H1 (cell line): ENCODE data around the gene DMWD. TPM values are rescaled to one million over a fixed set of nuclear protein-coding genes. Genes with fewer than 3 reads are reported as not detected.

Experiments used
- CTCF ChIA-PET: fragments of 300-600 bp; sonication (Branson Sonifier 250); formaldehyde crosslinking; loops from one replicate; lab custom pipeline; 2021; ENCODE audit not compliant: partially characterized antibody; lab: Charles Lee
- POLR2A ChIA-PET: fragments of 300-600 bp; sonication (Branson Sonifier 250); formaldehyde crosslinking; loops from one replicate; lab custom pipeline; 2021; ENCODE audit warnings: inconsistent platforms; ENCODE audit not compliant: partially characterized antibody; lab: Charles Lee
- DNase-seq, 2 experiments: peaks; one replicate each; pipeline versions ENCODE4 v3.0.0 to v3.0.0-alpha.2; 2010 to 2022; ENCODE audit warnings: low spot score in 2 of 2, low read depth in 1 of 2, mixed read lengths in 1 of 2
- FAIRE-seq: peaks from 2 replicates; lab custom pipeline; 2011; peaks lifted over from hg19 to GRCh38; lab: Jason Lieb, UNC
- H2AFZ ChIP-seq: 2 replicates; pipeline ENCODE4 v1.8.1; 2012; ENCODE audit warnings: low read length, inconsistent platforms
- H2AK5ac ChIP-seq: 2 replicates; pipeline ENCODE4 v1.6.1; 2013; ENCODE audit warnings: low read depth, low read length
- H2BK120ac ChIP-seq: replicated peaks from 2 replicates; pipeline ENCODE3; 2013; ENCODE audit warnings: low read depth, low read length, inconsistent platforms
- H2BK12ac ChIP-seq: 2 replicates; pipeline ENCODE4 v1.6.1; 2013; ENCODE audit warnings: low read depth, low read length
- H2BK15ac ChIP-seq: 2 replicates; pipeline ENCODE4 v1.6.1; 2013; ENCODE audit warnings: low read length
- H2BK20ac ChIP-seq: 2 replicates; pipeline ENCODE4 v1.6.1; 2013; ENCODE audit warnings: low read length
- H2BK5ac ChIP-seq: 2 replicates; pipeline ENCODE4 v1.6.1; 2013; ENCODE audit warnings: low read depth, low read length
- H3K14ac ChIP-seq: 2 replicates; pipeline ENCODE4 v1.6.1; 2013; ENCODE audit warnings: inconsistent platforms; ENCODE audit not compliant: insufficient read length
- H3K18ac ChIP-seq: 2 replicates; pipeline ENCODE4 v1.6.1; 2013; ENCODE audit warnings: low read length; ENCODE audit errors: extremely low read depth
- H3K23ac ChIP-seq: 2 replicates; pipeline ENCODE4 v1.6.1; 2013; ENCODE audit warnings: inconsistent platforms; ENCODE audit not compliant: insufficient read length
- H3K23me2 ChIP-seq: 2 replicates; pipeline ENCODE4 v1.6.1; 2013; ENCODE audit warnings: low read depth, low read length
- H3K27ac ChIP-seq: 2 replicates; pipeline ENCODE4 v1.6.1; 2011; ENCODE audit warnings: low read depth, low read length, inconsistent platforms
- H3K27me3 ChIP-seq, 4 experiments: replicated peaks in 1 of 4; 1 replicate in 1 of 4; 2 replicates in 3 of 4; pipeline versions ENCODE4 v1.6.1 to v1.8.1; 2011 to 2013; ENCODE audit warnings: low read length in 3 of 4, mild to moderate bottlenecking in 3 of 4, inconsistent platforms in 2 of 4, mixed read lengths in 2 of 4, moderate library complexity in 1 of 4; ENCODE audit not compliant: control insufficient read depth in 3 of 4, insufficient read depth in 3 of 4; ENCODE audit errors: extremely low read depth in 1 of 4
- H3K36me3 ChIP-seq, 4 experiments: 2 replicates each; pipeline versions ENCODE4 v1.6.1 to v1.8.1; 2011 to 2013; ENCODE audit warnings: mild to moderate bottlenecking in 4 of 4, low read length in 3 of 4, moderate library complexity in 2 of 4, control low read depth in 1 of 4, inconsistent platforms in 1 of 4; ENCODE audit not compliant: insufficient read depth in 4 of 4, control insufficient read depth in 2 of 4
- H3K4ac ChIP-seq: replicated peaks from 2 replicates; pipeline ENCODE3; 2013; ENCODE audit warnings: low read length, low read depth, mixed read lengths, inconsistent platforms; ENCODE audit not compliant: insufficient read length
- H3K4me1 ChIP-seq, 4 experiments: replicated peaks in 1 of 4; 1 replicate in 1 of 4; 2 replicates in 3 of 4; pipeline versions ENCODE4 v1.6.1 to v1.8.1; 2011 to 2013; ENCODE audit warnings: low read length in 3 of 4, inconsistent platforms in 2 of 4, mixed read lengths in 1 of 4; ENCODE audit not compliant: insufficient read depth in 4 of 4, control insufficient read depth in 3 of 4
- H3K4me2 ChIP-seq, 2 experiments: 2 replicates each; pipeline versions ENCODE4 v1.6.1 to v1.8.1; 2011 to 2013; ENCODE audit warnings: low read depth in 2 of 2, low read length in 2 of 2, control low read depth in 1 of 2, inconsistent platforms in 1 of 2, mild to moderate bottlenecking in 1 of 2; ENCODE audit not compliant: insufficient read depth in 1 of 2
- H3K4me3 ChIP-seq, 4 experiments: fragments of 200-600, 300-600 bp in 1 of 4; sonication (generic), shearing (Covaris generic), sonication (Bioruptor Twin) in 1 of 4; 2 replicates each; pipeline versions ENCODE4 v1.5.1 to v1.8.1; 2011 to 2016; ENCODE audit warnings: low read length in 4 of 4, low read depth in 3 of 4, control low read depth in 2 of 4, inconsistent platforms in 2 of 4, mild to moderate bottlenecking in 2 of 4, mixed read lengths in 1 of 4, moderate library complexity in 1 of 4; ENCODE audit not compliant: insufficient read depth in 2 of 4; ENCODE audit errors: extremely low read depth in 1 of 4
- H3K56ac ChIP-seq: replicated peaks from 2 replicates; pipeline ENCODE3; 2013; ENCODE audit warnings: low read depth, mild to moderate bottlenecking, mixed read lengths, low read length, inconsistent platforms; ENCODE audit not compliant: insufficient read length
- H3K79me1 ChIP-seq: 2 replicates; pipeline ENCODE4 v1.6.1; 2013; ENCODE audit warnings: low read depth, low read length, control low read depth
- H3K79me2 ChIP-seq, 2 experiments: 2 replicates each; pipeline versions ENCODE4 v1.6.1 to v1.8.1; 2012 to 2013; ENCODE audit warnings: low read length in 2 of 2, mild to moderate bottlenecking in 2 of 2, inconsistent platforms in 1 of 2; ENCODE audit not compliant: insufficient read depth in 2 of 2, control insufficient read depth in 1 of 2
- H3K9ac ChIP-seq, 4 experiments: replicated peaks in 1 of 4; 1 replicate in 1 of 4; 2 replicates in 3 of 4; pipeline versions ENCODE4 v1.6.1 to v1.8.1; 2011 to 2013; ENCODE audit warnings: low read depth in 3 of 4, low read length in 3 of 4, control low read depth in 2 of 4, mild to moderate bottlenecking in 2 of 4, moderate library complexity in 2 of 4, inconsistent platforms in 1 of 4; ENCODE audit errors: extremely low read depth in 1 of 4
- H3K9me3 ChIP-seq, 2 experiments: 2 replicates each; pipeline versions ENCODE4 v1.6.1 to v1.8.1; 2012 to 2013; ENCODE audit warnings: mild to moderate bottlenecking in 2 of 2, moderate library complexity in 2 of 2, control low read depth in 1 of 2, inconsistent platforms in 1 of 2, low read depth in 1 of 2, low read length in 1 of 2, mixed read lengths in 1 of 2; ENCODE audit not compliant: insufficient read depth in 2 of 2
- H4K20me1 ChIP-seq, 2 experiments: replicated peaks in 1 of 2; 2 replicates each; pipeline versions ENCODE3 to v1.8.1; 2011 to 2013; ENCODE audit warnings: inconsistent platforms in 2 of 2, low read length in 2 of 2, mild to moderate bottlenecking in 1 of 2; ENCODE audit not compliant: insufficient read depth in 2 of 2, control insufficient read depth in 1 of 2
- H4K5ac ChIP-seq: 2 replicates; pipeline ENCODE4 v1.6.1; 2013; ENCODE audit warnings: low read length, low read depth, mixed read lengths, inconsistent platforms; ENCODE audit not compliant: insufficient read length
- H4K8ac ChIP-seq: 2 replicates; pipeline ENCODE4 v1.8.0; 2013; ENCODE audit warnings: mild to moderate bottlenecking, moderate library complexity, low read length, inconsistent platforms; ENCODE audit not compliant: insufficient read depth; ENCODE audit errors: extremely low read depth
- H4K91ac ChIP-seq: replicated peaks from 2 replicates; pipeline ENCODE3; 2013; ENCODE audit warnings: low read length, mixed read lengths, inconsistent platforms; ENCODE audit not compliant: insufficient read length
- E2F6 ChIP-seq: IDR thresholded peaks from 2 replicates; pipeline ENCODE4 v1.6.1; 2012; ENCODE audit warnings: inconsistent platforms
- POLR2AphosphoS5 ChIP-seq: IDR thresholded peaks from 2 replicates; pipeline ENCODE4 v1.6.1; 2011; ENCODE audit warnings: low read depth, low read length
- POU5F1 ChIP-seq: IDR thresholded peaks from 2 replicates; pipeline ENCODE4 v1.6.1; 2011; ENCODE audit warnings: low read depth, mild to moderate bottlenecking, low read length, moderate library complexity
- SUZ12 ChIP-seq: fragments of 200-600 bp; sonication (generic); IDR thresholded peaks from 2 replicates; pipeline ENCODE4 v1.6.1; 2012; ENCODE audit warnings: mild to moderate bottlenecking, inconsistent platforms, low read length, moderate library complexity, mixed read lengths
- WGBS, 2 experiments: shearing (Covaris generic) in 1 of 2; methylation state at CpG; one replicate each; pipeline versions ENCODE4 v1.1.6 to v1.1.7; 2013 to 2015; ENCODE audit warnings: low lambda C conversion rate in 2 of 2, mixed read lengths in 2 of 2, inconsistent platforms in 1 of 2, low coverage in 1 of 2, missing lambda C conversion rate in 1 of 2; ENCODE audit not compliant: insufficient replicate concordance in 2 of 2, insufficient coverage in 1 of 2, insufficient read length in 1 of 2; ENCODE audit errors: extremely low coverage in 1 of 2, missing lambda C conversion rate in 1 of 2; 5-methylcytosine and 5-hydroxymethylcytosine counted together
- polyA plus RNA-seq, 7 experiments: library from polyadenylated mRNA; depleted of rRNA in 3 of 7; stranded (reverse) in 5 of 7; unstranded in 2 of 7; fragments of >200 nt in 5 of 7; fragments of 200-250 nt in 2 of 7; gene quantifications; 1 replicate in 5 of 7; 2 replicates in 1 of 7; 4 replicates in 1 of 7; pipeline versions ENCODE4 v1.2.1 to v1.2.3, GENCODE V29; 2011 to 2013; ENCODE audit warnings: missing spikeins in 2 of 7, mixed read lengths in 2 of 7
- total RNA-seq: library from RNA; stranded (reverse); fragmentation: NEBNext Ultra II Directional; extraction: Animal tissue kit (Norgen Biotek cat#: 25700); gene quantifications from 2 replicates; pipeline ENCODE4 v1.2.1, GENCODE V29; 2021

Gene DMWD
- total and polyA plus RNA-seq, 2 of the 8 experiments (the other 6 are each of a cell fraction or from before 2014, with no cell fraction given), result 13.6 to 41.0 TPM

GRCh38 chr19:45793178-45793564 lies 526 bp upstream of the DMWD start:
- no peak overlapping the region for H3K14ac ChIP-seq
- no peak overlapping the region for H2AFZ ChIP-seq
- no peak overlapping the region for H3K56ac ChIP-seq
- ChIA-PET CTCF (interaction anchor here (0.6 to 2.1 kb wide), 8 partner anchors 8 to 150 kb away, joined by 3 to 7 read pairs (median 4); partner anchors contain the start of gene SIX5), POLR2A (interaction anchor here (0.6 to 4.3 kb wide), 14 partner anchors 11 to 475 kb away, joined by 3 to 39 read pairs (median 4); partner anchors contain the start of genes DMPK, FOXA3, QPCTL and RSPH6A)
- peak overlapping the region in 1 of 4 experiments; percentile 22; a peak in 1 of 8 replicates for H3K4me3 ChIP-seq
- peaks cover 4% of the 10 kb centered on the region; the same call in 1 of the 2 replicates for H3K23me2 ChIP-seq
- H2BK120ac ChIP-seq, result no peak overlapping the region
- no peak overlapping the region for H3K23ac ChIP-seq
- peaks cover 0 to 6% (median 4%) of the 10 kb centered on the region in 4 experiments; a peak in 3 of 7 replicates for H3K4me1 ChIP-seq
- peaks cover 10% of the 10 kb centered on the region for H3K79me1 ChIP-seq
- TF ChIP-seq POLR2AphosphoS5, result no peak
- TF ChIP-seq E2F6, result no peak
- TF ChIP-seq SUZ12, result no peak
- TF ChIP-seq POU5F1, result no peak
- H3K9ac ChIP-seq, result peak overlapping the region in 2 of 4 experiments; percentile 44 to 48; a peak in 2 of 7 replicates
- H4K8ac ChIP-seq, result no peak overlapping the region
- DNase-seq, result no peak
- H3K4ac ChIP-seq, result no peak overlapping the region
- no peak overlapping the region for H4K5ac ChIP-seq
- H2AK5ac ChIP-seq, result no peak overlapping the region
- H3K4me2 ChIP-seq, result peak overlapping the region; percentile 35 to 57
- H2BK12ac ChIP-seq, result 0 out of 2 replicates have a peak overlapping the region, but pooled peaks have one; percentile 31
- H3K9me3 ChIP-seq, result no peaks in the 10 kb centered on the region
- no peak overlapping the region for H2BK15ac ChIP-seq
- no peak overlapping the region for H2BK5ac ChIP-seq
- peaks cover 0 to 7% of the 10 kb centered on the region in 2 experiments for H4K20me1 ChIP-seq
- H3K79me2 ChIP-seq, result peaks cover 0 to 12% of the 10 kb centered on the region in 2 experiments; a peak in 2 of 4 replicates
- H2BK20ac ChIP-seq, result no peak overlapping the region
- WGBS, 2 experiments, result 54% methylated on average over 3 of the region's 3 CpGs; no CpG with 5 or more reads in 1 of the 2 experiments
- H3K36me3 ChIP-seq, result peaks cover 0 to 14% (median 10%) of the 10 kb centered on the region in 4 experiments; a peak in 6 of 8 replicates
- FAIRE-seq, result no peak
- H3K27me3 ChIP-seq, result no peaks in the 10 kb centered on the region
- no peak overlapping the region for H4K91ac ChIP-seq
- H3K27ac ChIP-seq, result no peak overlapping the region
- H3K18ac ChIP-seq, result no peak overlapping the region
